Endothelial cell (in vitro differentiated cells): ENCODE results near the gene RBCK1. TPM values are rescaled to one million over a fixed set of nuclear protein-coding genes. Genes with fewer than 3 reads are reported as not detected.

ENCODE experiments used
- DNase-seq: peaks from one replicate; pipeline ENCODE4 v3.0.0; 2021; ENCODE audit warnings: low spot score
- H3K27ac Mint-ChIP-seq: one replicate; pipeline ENCODE4 v1.8.0; 2021; ENCODE audit warnings: mixed read lengths, inconsistent platforms; ENCODE audit not compliant: unreplicated experiment
- H3K27me3 Mint-ChIP-seq: one replicate; pipeline ENCODE4 v1.8.0; 2021; ENCODE audit warnings: mild to moderate bottlenecking, moderate library complexity, mixed read lengths, inconsistent platforms; ENCODE audit not compliant: unreplicated experiment
- H3K36me3 Mint-ChIP-seq: one replicate; pipeline ENCODE4 v1.8.0; 2021; ENCODE audit warnings: mild to moderate bottlenecking, low read depth, mixed read lengths, inconsistent platforms; ENCODE audit not compliant: unreplicated experiment
- H3K4me1 Mint-ChIP-seq: one replicate; pipeline ENCODE4 v1.8.0; 2021; ENCODE audit warnings: mild to moderate bottlenecking, mixed read lengths, inconsistent platforms; ENCODE audit not compliant: unreplicated experiment
- H3K4me3 Mint-ChIP-seq: one replicate; pipeline ENCODE4 v1.8.0; 2021; ENCODE audit warnings: mild to moderate bottlenecking, mixed read lengths, inconsistent platforms; ENCODE audit not compliant: unreplicated experiment
- H3K9me3 Mint-ChIP-seq: one replicate; pipeline ENCODE4 v1.8.0; 2021; ENCODE audit warnings: mixed read lengths, inconsistent platforms; ENCODE audit not compliant: unreplicated experiment
- CTCF ChIP-seq: fragments of 200-600 bp; sonication (generic); IDR thresholded peaks from one replicate; pipeline ENCODE4 v1.5.0; 2021; ENCODE audit warnings: antibody characterized with exemption; ENCODE audit not compliant: unreplicated experiment
- total RNA-seq: library from RNA; stranded (reverse); fragmentation: NEBNext Ultra II Directional; extraction: Animal tissue kit (Norgen Biotek cat#: 25700); gene quantifications from one replicate; pipeline ENCODE4 v1.2.1, GENCODE V29; 2021; ENCODE audit not compliant: unreplicated experiment

Gene RBCK1
- total RNA-seq, 1 donor from 2014 or later = 68.8 TPM

GRCh38 chr20:480044-480443 lies 71.9 kb downstream of the RBCK1 start:
- H3K27ac Mint-ChIP-seq = peak overlapping the region; percentile 34
- H3K9me3 Mint-ChIP-seq = no peaks in the 10 kb centered on the region
- no peaks in the 10 kb centered on the region for H3K27me3 Mint-ChIP-seq
- peaks cover 37% of the 10 kb centered on the region for H3K36me3 Mint-ChIP-seq
- no peak for TF ChIP-seq CTCF
- H3K4me3 Mint-ChIP-seq = no peak overlapping the region
- H3K4me1 Mint-ChIP-seq = peaks cover 28% of the 10 kb centered on the region
- no peak for DNase-seq

- H3K4me3 Mint-ChIP-seq = no peak overlapping the region
- H3K36me3 Mint-ChIP-seq = peaks cover 37% of the 10 kb centered on the region
- DNase-seq = no peak
- no peak overlapping the region for H3K27ac Mint-ChIP-seq
- no peaks in the 10 kb centered on the region for H3K27me3 Mint-ChIP-seq
- no peaks in the 10 kb centered on the region for H3K9me3 Mint-ChIP-seq
- H3K4me1 Mint-ChIP-seq = peaks cover 28% of the 10 kb centered on the region
- no peak for TF ChIP-seq CTCF
Measured at GRCh38 chr20:481167-481566, 73.1 kb downstream of the RBCK1 start.

Other genes starting within 250 kb of the RBCK1 start
- not detected for gene DEFB128, start 218.6 kb upstream of the RBCK1 start, total RNA-seq
- gene DEFB129, start 181.0 kb upstream of the RBCK1 start, total RNA-seq = not detected
- gene DEFB132, start 150.6 kb upstream of the RBCK1 start, total RNA-seq = not detected
- gene C20orf96, start 117.5 kb upstream of the RBCK1 start, total RNA-seq = 27.5 TPM
- 40.0 TPM for gene ZCCHC3, start 110.7 kb upstream of the RBCK1 start, total RNA-seq
- 64.7 TPM for gene SOX12, start 82.7 kb upstream of the RBCK1 start, total RNA-seq
- gene NRSN2, start 61.2 kb upstream of the RBCK1 start, total RNA-seq = 43.2 TPM
- gene TRIB3, start 27.5 kb upstream of the RBCK1 start, total RNA-seq = 24.2 TPM
- gene TBC1D20, start 54.2 kb downstream of the RBCK1 start, total RNA-seq = 29.9 TPM
- gene CSNK2A1, start 135.5 kb downstream of the RBCK1 start, total RNA-seq = 128 TPM
- gene TCF15, start 202.0 kb downstream of the RBCK1 start, total RNA-seq = 6.6 TPM
- 4.1 TPM for gene SRXN1, start 244.9 kb downstream of the RBCK1 start, total RNA-seq